ENCODE data around the gene ZFYVE28. TPM values are rescaled to one million over a fixed set of nuclear protein-coding genes. Genes with fewer than 3 reads are reported as not detected.

The ZFYVE28 gene
- total RNA-seq, 1 donor from 2014 or later = 0.39 TPM

DNA sequence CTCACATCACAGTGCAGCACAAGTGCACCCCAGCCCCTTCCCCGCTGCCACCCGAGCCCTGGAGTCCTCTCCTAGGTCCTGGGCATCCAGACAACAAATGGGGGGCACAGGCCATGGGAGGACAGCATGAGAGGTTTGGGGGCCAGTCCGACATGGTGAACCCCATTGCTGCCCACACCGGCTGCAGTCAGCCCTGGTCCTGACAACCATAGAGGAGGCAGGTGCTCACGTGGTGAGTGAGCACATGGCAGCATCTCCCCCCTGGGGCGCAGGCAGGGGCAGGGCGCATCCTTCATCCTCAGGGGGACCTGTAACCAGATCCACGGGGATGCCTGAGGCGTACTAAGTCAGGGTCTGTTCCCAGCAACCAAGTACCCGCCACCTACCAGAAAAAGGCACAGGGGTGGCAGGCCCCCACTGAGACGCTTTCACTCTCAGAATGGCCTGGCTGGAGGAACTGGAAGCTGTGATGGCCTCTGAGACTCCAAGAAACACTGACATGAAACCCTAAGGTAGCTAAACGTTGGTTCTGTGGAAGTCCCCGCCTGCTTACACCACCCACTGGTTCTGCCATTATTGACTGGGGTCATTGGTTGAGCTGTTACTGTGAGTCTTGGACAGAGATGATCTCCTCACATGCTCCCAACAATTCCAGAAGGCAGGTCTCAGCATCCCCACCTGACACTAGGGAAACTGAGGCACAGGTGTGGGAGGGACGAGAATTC is 6.5 kb downstream of the ZFYVE28 start:
- peak; percentile 1 for DNase-seq (ENCODE audit: low spot score)
- no peak overlapping the region for H2AFZ ChIP-seq (replicated peaks)
- no peaks in the 10 kb centered on the region for H3K79me2 ChIP-seq (ENCODE audit: low read depth)
- H3K27ac ChIP-seq = no peak overlapping the region
- peaks cover 14% of the 10 kb centered on the region for H3K4me1 ChIP-seq
- H3F3A ChIP-seq (ENCODE audit: low read depth) = peaks cover 26% of the 10 kb centered on the region
- H3K36me3 ChIP-seq = no peaks in the 10 kb centered on the region
- H3K4me3 ChIP-seq = no peak overlapping the region
- Mint-ChIP-seq H3K36me3 (no peaks in the 10 kb centered on the region), H3K4me1 (peaks cover 26% of the 10 kb centered on the region), H3K27ac (no peak overlapping the region), H3K4me3 (no peak overlapping the region), H3K27me3 (ENCODE audit: insufficient read depth, low read depth) (peaks cover 55% of the 10 kb centered on the region), H3K9me3 (no peaks in the 10 kb centered on the region)
- H4K20me1 ChIP-seq (ENCODE audit: low read depth) = peaks cover 15% of the 10 kb centered on the region
- no peaks in the 10 kb centered on the region for H3K9me3 ChIP-seq (ENCODE audit: low read depth)
- peaks cover 58% of the 10 kb centered on the region for H3K27me3 ChIP-seq
- TF ChIP-seq CTCF (IDR thresholded peaks at IDR 0.05) = no peak
- no peak for TF ChIP-seq EZH2 (IDR thresholded peaks at IDR 0.05)
- no peak for TF ChIP-seq EZH2phosphoT487 (IDR thresholded peaks at IDR 0.05)
- H3K4me2 ChIP-seq = no peak overlapping the region
- no peak overlapping the region for H3K9ac ChIP-seq

- Mint-ChIP-seq H3K36me3 (no peaks in the 10 kb centered on the region), H3K27ac (no peak overlapping the region), H3K4me3 (peak overlapping the region; percentile 21), H3K9me3 (no peaks in the 10 kb centered on the region), H3K4me1 (peaks cover 29% of the 10 kb centered on the region), H3K27me3 (ENCODE audit: insufficient read depth, low read depth) (peaks cover 34% of the 10 kb centered on the region)
- H3K27me3 ChIP-seq = peaks cover 32% of the 10 kb centered on the region
- no peak overlapping the region for H3K4me3 ChIP-seq
- no peaks in the 10 kb centered on the region for H3K36me3 ChIP-seq
- H3F3A ChIP-seq (ENCODE audit: low read depth) = peaks cover 19% of the 10 kb centered on the region
- no peak overlapping the region for H3K27ac ChIP-seq
- peaks cover 12% of the 10 kb centered on the region for H3K4me1 ChIP-seq
- TF ChIP-seq EZH2phosphoT487 (IDR thresholded peaks at IDR 0.05) (no peak), CTCF (IDR thresholded peaks at IDR 0.05) (no peak), EZH2 (IDR thresholded peaks at IDR 0.05) (no peak)
- H3K79me2 ChIP-seq (ENCODE audit: low read depth) = no peaks in the 10 kb centered on the region
- no peak overlapping the region for H2AFZ ChIP-seq (replicated peaks)
- H3K9me3 ChIP-seq (ENCODE audit: low read depth) = no peaks in the 10 kb centered on the region
- H3K4me2 ChIP-seq = no peak overlapping the region
- DNase-seq (ENCODE audit: low spot score) = no peak
- no peak overlapping the region for H3K9ac ChIP-seq
- H4K20me1 ChIP-seq (ENCODE audit: low read depth) = no peaks in the 10 kb centered on the region
Measured at GRCh38 chr4:2409381-2409783, 9.1 kb downstream of the ZFYVE28 start.

DNA sequence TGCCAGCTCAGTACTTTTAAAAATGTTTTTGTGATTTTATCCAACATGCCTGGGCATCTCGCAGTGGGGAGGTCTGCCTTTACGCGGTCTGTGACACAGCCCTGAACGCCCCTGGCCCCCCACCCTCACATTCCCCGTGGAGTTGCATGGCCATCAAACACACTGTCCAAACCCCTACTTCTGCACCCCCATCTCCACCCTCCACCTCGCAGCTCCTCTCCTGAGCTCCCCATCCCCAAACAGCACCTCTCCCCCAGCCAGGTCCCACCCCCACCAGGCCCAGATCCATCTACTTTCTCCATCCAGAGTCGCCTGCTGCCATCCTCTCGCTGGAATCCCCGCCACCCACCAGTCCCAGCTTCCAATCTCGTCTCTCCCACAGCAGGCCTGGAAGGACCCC is 9.5 kb downstream of the ZFYVE28 start:
- H3K4me3 Mint-ChIP-seq = peak overlapping the region; percentile 21
- no peaks in the 10 kb centered on the region for H3K36me3 ChIP-seq
- no peak overlapping the region for H2AFZ ChIP-seq (replicated peaks)
- no peak overlapping the region for H3K27ac Mint-ChIP-seq
- H4K20me1 ChIP-seq (ENCODE audit: low read depth) = no peaks in the 10 kb centered on the region
- no peak overlapping the region for H3K9ac ChIP-seq
- H3K27me3 Mint-ChIP-seq (ENCODE audit: insufficient read depth, low read depth) = peaks cover 34% of the 10 kb centered on the region
- no peaks in the 10 kb centered on the region for H3K9me3 Mint-ChIP-seq
- no peaks in the 10 kb centered on the region for H3K9me3 ChIP-seq (ENCODE audit: low read depth)
- H3K4me1 ChIP-seq = peaks cover 12% of the 10 kb centered on the region
- no peak overlapping the region for H3K27ac ChIP-seq
- H3K4me1 Mint-ChIP-seq = peaks cover 31% of the 10 kb centered on the region
- DNase-seq (ENCODE audit: low spot score) = no peak
- peaks cover 19% of the 10 kb centered on the region for H3F3A ChIP-seq (ENCODE audit: low read depth)
- TF ChIP-seq CTCF (IDR thresholded peaks at IDR 0.05) (no peak), EZH2phosphoT487 (IDR thresholded peaks at IDR 0.05) (no peak), EZH2 (IDR thresholded peaks at IDR 0.05) (no peak)
- H3K36me3 Mint-ChIP-seq = no peaks in the 10 kb centered on the region
- H3K79me2 ChIP-seq (ENCODE audit: low read depth) = no peaks in the 10 kb centered on the region
- peaks cover 28% of the 10 kb centered on the region for H3K27me3 ChIP-seq
- H3K4me2 ChIP-seq = no peak overlapping the region
- no peak overlapping the region for H3K4me3 ChIP-seq
